ENCODE results near the gene RARB.
A peak's percentile ranks its signal among the peaks of the same experiment; 100 is the strongest.

RARB gene

GRCh38 chr3:25456723-25457670 is 28.9 kb downstream of the RARB start:
- H3K9me3 ChIP-seq (ENCODE audit: control insufficient read depth, insufficient read depth, low read depth, low read length): no peaks in the 10 kb centered on the region
- CTCF ChIA-PET: interaction anchor here (0.7 kb wide), 1 partner anchor 11 kb away, joined by 3 read pairs; no protein-coding TSS in a partner anchor
- H3K36me3 ChIP-seq (ENCODE audit: control insufficient read depth in 2 of 2, insufficient read depth in 1 of 2, low read length in 2 of 2): no peaks in the 10 kb centered on the region
- TF ChIP-seq ZNF473 (tag by site-specific recombination; IDR thresholded peaks at IDR 0.05): no peak
- no peak for TF ChIP-seq ZSCAN16 (tag by site-specific recombination; IDR thresholded peaks at IDR 0.05)
- TF ChIP-seq ZNF521 (tag by site-specific recombination; IDR thresholded peaks at IDR 0.05): no peak
- TF ChIP-seq, protein P1, sequence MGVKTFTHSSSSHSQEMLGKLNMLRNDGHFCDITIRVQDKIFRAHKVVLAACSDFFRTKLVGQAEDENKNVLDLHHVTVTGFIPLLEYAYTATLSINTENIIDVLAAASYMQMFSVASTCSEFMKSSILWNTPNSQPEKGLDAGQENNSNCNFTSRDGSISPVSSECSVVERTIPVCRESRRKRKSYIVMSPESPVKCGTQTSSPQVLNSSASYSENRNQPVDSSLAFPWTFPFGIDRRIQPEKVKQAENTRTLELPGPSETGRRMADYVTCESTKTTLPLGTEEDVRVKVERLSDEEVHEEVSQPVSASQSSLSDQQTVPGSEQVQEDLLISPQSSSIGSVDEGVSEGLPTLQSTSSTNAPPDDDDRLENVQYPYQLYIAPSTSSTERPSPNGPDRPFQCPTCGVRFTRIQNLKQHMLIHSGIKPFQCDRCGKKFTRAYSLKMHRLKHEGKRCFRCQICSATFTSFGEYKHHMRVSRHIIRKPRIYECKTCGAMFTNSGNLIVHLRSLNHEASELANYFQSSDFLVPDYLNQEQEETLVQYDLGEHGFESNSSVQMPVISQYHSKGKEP (tag by site-specific recombination; IDR thresholded peaks at IDR 0.05): no peak
- no peak for TF ChIP-seq ZNF202 (tag by site-specific recombination; IDR thresholded peaks at IDR 0.05; ENCODE audit: borderline replicate concordance)
- TF ChIP-seq HOXD13 (CRISPR knock-in tag; IDR thresholded peaks at IDR 0.05; ENCODE audit: borderline replicate concordance): no peak
- TF ChIP-seq ZNF398 (tag by site-specific recombination; IDR thresholded peaks at IDR 0.05): no peak
- no peak for TF ChIP-seq ZNF112 (tag by site-specific recombination; IDR thresholded peaks at IDR 0.05)
- no peak for TF ChIP-seq SP3 (tag by site-specific recombination; IDR thresholded peaks at IDR 0.05)
- TF ChIP-seq REST (tag by site-specific recombination; IDR thresholded peaks at IDR 0.05): no peak
- peaks cover 13% of the 10 kb centered on the region for H3K4me1 ChIP-seq (ENCODE audit: control insufficient read depth, insufficient read depth, low read length)
- POLR2A ChIA-PET: no interaction called here
- H3K27ac ChIP-seq (ENCODE audit: extremely low read depth, low read depth, low read length): no peak overlapping the region
- H3K4me3 ChIP-seq (ENCODE audit: low read depth, low read length): no peak overlapping the region

DNA sequence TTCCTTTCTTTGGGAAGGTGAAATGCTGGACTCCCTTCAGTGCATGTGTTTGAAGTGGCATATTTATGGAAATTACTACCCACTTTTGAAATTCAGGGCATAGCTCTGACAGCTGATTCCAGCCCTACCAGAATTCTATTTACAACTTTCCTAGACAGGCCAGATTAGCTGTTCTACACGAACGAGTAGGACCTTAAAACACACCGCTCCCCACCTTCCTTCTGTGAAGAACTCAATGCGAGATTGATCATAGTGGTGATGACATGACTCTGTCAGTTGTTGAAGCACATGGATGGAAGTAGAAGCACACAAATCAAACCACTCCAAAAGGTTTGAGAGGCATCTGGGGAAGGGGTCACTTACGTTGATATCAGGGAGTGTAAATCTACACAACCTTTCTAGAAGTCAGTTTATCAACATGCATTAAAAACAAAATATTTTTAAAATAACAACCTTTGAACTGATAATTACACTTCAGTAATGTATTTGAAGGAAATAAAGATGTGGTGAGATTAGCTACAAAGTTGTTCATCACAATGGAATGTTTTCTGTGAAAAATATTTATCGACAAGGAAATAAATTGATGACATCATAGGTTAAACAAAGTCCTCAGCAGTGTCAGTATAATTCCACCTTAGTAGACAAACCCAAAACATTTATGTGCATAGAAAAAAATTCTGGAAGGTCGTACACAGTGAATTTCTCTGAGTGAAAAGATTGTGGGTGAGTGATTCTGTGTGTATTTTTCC is 29.8 kb downstream of the RARB start:
- TF ChIP-seq EGR2 (tag by site-specific recombination; IDR thresholded peaks at IDR 0.05; ENCODE audit: low read depth): no peak
- TF ChIP-seq ZNF544 (tag by site-specific recombination; IDR thresholded peaks at IDR 0.05): no peak
- TF ChIP-seq, protein P2, sequence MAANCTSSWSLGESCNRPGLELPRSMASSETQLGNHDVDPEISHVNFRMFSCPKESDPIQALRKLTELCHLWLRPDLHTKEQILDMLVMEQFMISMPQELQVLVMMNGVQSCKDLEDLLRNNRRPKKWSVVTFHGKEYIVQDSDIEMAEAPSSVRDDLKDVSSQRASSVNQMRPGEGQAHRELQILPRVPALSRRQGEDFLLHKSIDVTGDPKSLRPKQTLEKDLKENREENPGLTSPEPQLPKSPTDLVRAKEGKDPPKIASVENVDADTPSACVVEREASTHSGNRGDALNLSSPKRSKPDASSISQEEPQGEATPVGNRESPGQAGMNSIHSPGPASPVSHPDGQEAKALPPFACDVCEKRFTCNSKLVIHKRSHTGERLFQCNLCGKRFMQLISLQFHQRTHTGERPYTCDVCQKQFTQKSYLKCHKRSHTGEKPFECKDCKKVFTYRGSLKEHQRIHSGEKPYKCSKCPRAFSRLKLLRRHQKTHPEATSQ (tag by site-specific recombination; IDR thresholded peaks at IDR 0.05): no peak
- no peak for TF ChIP-seq ZNF433 (tag by site-specific recombination; IDR thresholded peaks at IDR 0.05; ENCODE audit: low read depth)
- no peak for TF ChIP-seq ZNF529 (tag by site-specific recombination; IDR thresholded peaks at IDR 0.05; ENCODE audit: insufficient replicate concordance)
- peak; percentile 89 for TF ChIP-seq ATF2 (tag by site-specific recombination; IDR thresholded peaks at IDR 0.05; ENCODE audit: low read depth)
- no peak for TF ChIP-seq ZNF585B (tag by site-specific recombination; IDR thresholded peaks at IDR 0.05)
- TF ChIP-seq PRDM6 (tag by site-specific recombination; IDR thresholded peaks at IDR 0.05): peak; percentile 16; the same call in 1 of the 2 replicates
- no peak for TF ChIP-seq ZNF610 (tag by site-specific recombination; IDR thresholded peaks at IDR 0.05; ENCODE audit: borderline replicate concordance)
- 0 out of 2 replicates have a peak, but pooled peaks have one; percentile 46 for TF ChIP-seq ZNF629 (tag by site-specific recombination; IDR thresholded peaks at IDR 0.05)
- Histone ChIP-seq H3K4me3 (ENCODE audit: low read depth, low read length) (no peak overlapping the region), H3K9me3 (ENCODE audit: control insufficient read depth, insufficient read depth, low read depth, low read length) (no peaks in the 10 kb centered on the region), H3K4me1 (ENCODE audit: control insufficient read depth, insufficient read depth, low read length) (peaks cover 13% of the 10 kb centered on the region), H3K36me3 (ENCODE audit: control insufficient read depth in 2 of 2, insufficient read depth in 1 of 2, low read length in 2 of 2) (no peaks in the 10 kb centered on the region), H3K27ac (ENCODE audit: extremely low read depth, low read depth, low read length) (no peak overlapping the region)
- CTCF ChIA-PET: interaction anchor here (0.7 kb wide), 1 partner anchor 12 kb away, joined by 3 read pairs; no protein-coding TSS in a partner anchor
- POLR2A ChIA-PET: no interaction called here
